ENCODE measurements around the gene HPGDS.

The HPGDS gene

DNA sequence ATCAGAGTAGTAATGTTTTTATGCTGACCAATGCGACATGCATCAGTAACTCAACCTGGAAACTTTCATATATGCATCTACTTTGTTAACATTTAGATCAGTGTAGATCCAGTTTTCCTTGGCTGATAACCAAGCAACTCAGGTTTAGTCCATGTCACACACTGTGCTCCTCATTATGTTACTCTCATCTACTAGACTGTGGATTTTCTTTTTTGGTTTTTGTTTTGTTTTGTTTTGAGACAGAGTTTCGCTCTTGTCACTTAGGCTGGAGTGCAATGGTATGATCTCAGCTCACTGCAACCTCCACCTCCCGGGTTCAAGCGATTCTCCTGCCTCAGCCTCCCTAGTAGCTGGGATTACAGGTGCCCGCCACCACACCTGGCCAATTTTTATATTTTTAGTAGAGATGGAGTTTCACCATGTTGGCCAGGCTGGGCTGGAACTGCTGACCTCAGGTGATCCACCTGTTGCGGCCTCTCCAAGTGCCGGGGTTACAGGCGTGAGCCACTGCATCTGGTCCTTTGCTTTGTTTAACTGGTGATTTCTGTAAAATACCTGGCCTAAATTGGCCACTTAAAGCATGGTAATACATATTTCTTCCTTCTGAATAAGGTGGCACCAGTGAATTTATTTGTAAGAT is 86.4 kb downstream of the HPGDS start:
- TF ChIP-seq SCRT2 (tag by site-specific recombination; IDR thresholded peaks at IDR 0.05) (peak; percentile 93), SCRT1 (tag by site-specific recombination; IDR thresholded peaks at IDR 0.05; ENCODE audit: borderline replicate concordance) (peak; percentile 90), ZNF266 (tag by site-specific recombination; IDR thresholded peaks at IDR 0.05; ENCODE audit: low read depth) (no peak), REPIN1 (tag by site-specific recombination; IDR thresholded peaks at IDR 0.05; ENCODE audit: low read depth) (no peak), ZNF16 (tag by site-specific recombination; IDR thresholded peaks at IDR 0.05; ENCODE audit: low read depth) (no peak)
- TF ChIP-seq, protein P1, sequence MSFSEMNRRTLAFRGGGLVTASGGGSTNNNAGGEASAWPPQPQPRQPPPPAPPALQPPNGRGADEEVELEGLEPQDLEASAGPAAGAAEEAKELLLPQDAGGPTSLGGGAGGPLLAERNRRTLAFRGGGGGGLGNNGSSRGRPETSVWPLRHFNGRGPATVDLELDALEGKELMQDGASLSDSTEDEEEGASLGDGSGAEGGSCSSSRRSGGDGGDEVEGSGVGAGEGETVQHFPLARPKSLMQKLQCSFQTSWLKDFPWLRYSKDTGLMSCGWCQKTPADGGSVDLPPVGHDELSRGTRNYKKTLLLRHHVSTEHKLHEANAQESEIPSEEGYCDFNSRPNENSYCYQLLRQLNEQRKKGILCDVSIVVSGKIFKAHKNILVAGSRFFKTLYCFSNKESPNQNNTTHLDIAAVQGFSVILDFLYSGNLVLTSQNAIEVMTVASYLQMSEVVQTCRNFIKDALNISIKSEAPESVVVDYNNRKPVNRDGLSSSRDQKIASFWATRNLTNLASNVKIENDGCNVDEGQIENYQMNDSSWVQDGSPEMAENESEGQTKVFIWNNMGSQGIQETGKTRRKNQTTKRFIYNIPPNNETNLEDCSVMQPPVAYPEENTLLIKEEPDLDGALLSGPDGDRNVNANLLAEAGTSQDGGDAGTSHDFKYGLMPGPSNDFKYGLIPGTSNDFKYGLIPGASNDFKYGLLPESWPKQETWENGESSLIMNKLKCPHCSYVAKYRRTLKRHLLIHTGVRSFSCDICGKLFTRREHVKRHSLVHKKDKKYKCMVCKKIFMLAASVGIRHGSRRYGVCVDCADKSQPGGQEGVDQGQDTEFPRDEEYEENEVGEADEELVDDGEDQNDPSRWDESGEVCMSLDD (tag by site-specific recombination; IDR thresholded peaks at IDR 0.05): no peak
- TF ChIP-seq, protein P2, sequence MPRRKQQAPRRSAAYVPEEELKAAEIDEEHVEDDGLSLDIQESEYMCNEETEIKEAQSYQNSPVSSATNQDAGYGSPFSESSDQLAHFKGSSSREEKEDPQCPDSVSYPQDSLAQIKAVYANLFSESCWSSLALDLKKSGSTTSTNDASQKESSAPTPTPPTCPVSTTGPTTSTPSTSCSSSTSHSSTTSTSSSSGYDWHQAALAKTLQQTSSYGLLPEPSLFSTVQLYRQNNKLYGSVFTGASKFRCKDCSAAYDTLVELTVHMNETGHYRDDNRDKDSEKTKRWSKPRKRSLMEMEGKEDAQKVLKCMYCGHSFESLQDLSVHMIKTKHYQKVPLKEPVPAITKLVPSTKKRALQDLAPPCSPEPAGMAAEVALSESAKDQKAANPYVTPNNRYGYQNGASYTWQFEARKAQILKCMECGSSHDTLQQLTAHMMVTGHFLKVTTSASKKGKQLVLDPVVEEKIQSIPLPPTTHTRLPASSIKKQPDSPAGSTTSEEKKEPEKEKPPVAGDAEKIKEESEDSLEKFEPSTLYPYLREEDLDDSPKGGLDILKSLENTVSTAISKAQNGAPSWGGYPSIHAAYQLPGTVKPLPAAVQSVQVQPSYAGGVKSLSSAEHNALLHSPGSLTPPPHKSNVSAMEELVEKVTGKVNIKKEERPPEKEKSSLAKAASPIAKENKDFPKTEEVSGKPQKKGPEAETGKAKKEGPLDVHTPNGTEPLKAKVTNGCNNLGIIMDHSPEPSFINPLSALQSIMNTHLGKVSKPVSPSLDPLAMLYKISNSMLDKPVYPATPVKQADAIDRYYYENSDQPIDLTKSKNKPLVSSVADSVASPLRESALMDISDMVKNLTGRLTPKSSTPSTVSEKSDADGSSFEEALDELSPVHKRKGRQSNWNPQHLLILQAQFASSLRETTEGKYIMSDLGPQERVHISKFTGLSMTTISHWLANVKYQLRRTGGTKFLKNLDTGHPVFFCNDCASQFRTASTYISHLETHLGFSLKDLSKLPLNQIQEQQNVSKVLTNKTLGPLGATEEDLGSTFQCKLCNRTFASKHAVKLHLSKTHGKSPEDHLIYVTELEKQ (tag by site-specific recombination; IDR thresholded peaks at IDR 0.05; ENCODE audit: borderline replicate concordance): no peak
- H3K9me3 ChIP-seq (ENCODE audit: control insufficient read depth, insufficient read depth, low read depth, low read length): no peaks in the 10 kb centered on the region
- POLR2A ChIA-PET: no interaction called here
- no peak overlapping the region for H3K4me3 ChIP-seq (ENCODE audit: low read depth, low read length)
- peaks cover 0 to 22% of the 10 kb centered on the region in 2 experiments for H3K36me3 ChIP-seq (ENCODE audit: control insufficient read depth in 2 of 2, insufficient read depth in 1 of 2, low read length in 2 of 2)
- H3K4me1 ChIP-seq (ENCODE audit: control insufficient read depth, insufficient read depth, low read length): no peaks in the 10 kb centered on the region
- H3K27ac ChIP-seq (ENCODE audit: extremely low read depth, low read depth, low read length): no peak overlapping the region
- CTCF ChIA-PET: interaction anchor here (0.6 to 0.7 kb wide), 2 partner anchors 67 to 437 kb away, joined by 3 read pairs; no protein-coding TSS in a partner anchor

DNA sequence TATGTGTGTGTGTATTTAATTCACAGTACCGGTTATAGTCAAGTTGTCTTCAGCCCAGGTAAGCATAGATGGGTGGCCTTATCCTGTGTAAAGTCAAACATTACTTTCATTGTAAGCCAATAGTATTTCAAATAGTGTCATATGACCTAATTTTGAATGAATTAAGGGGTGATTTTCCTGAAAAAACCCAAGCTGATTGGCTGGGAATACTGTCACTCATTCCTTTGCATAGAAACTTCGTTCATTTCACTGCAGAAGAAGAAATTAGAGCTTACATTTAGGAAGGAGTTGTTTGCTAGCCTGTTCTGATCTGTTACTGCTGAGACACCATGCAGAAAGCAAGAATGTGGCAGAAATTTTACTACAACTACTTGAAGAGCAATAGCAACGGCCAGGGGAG is 89.6 kb downstream of the HPGDS start:
- Histone ChIP-seq H3K9me3 (ENCODE audit: control insufficient read depth, insufficient read depth, low read depth, low read length) (no peaks in the 10 kb centered on the region), H3K36me3 (ENCODE audit: control insufficient read depth in 2 of 2, insufficient read depth in 1 of 2, low read length in 2 of 2) (peaks cover 5 to 30% of the 10 kb centered on the region in 2 experiments), H3K4me1 (ENCODE audit: control insufficient read depth, insufficient read depth, low read length) (no peaks in the 10 kb centered on the region), H3K4me3 (ENCODE audit: low read depth, low read length) (no peak overlapping the region), H3K27ac (ENCODE audit: extremely low read depth, low read depth, low read length) (no peak overlapping the region)
- no peak for TF ChIP-seq KLF7 (tag by site-specific recombination; IDR thresholded peaks at IDR 0.05; ENCODE audit: borderline replicate concordance)
- no peak for TF ChIP-seq ZNF174 (tag by site-specific recombination; IDR thresholded peaks at IDR 0.05)
- no peak for TF ChIP-seq ZNF341 (tag by site-specific recombination; IDR thresholded peaks at IDR 0.05; ENCODE audit: low read depth)
- TF ChIP-seq, protein P3, sequence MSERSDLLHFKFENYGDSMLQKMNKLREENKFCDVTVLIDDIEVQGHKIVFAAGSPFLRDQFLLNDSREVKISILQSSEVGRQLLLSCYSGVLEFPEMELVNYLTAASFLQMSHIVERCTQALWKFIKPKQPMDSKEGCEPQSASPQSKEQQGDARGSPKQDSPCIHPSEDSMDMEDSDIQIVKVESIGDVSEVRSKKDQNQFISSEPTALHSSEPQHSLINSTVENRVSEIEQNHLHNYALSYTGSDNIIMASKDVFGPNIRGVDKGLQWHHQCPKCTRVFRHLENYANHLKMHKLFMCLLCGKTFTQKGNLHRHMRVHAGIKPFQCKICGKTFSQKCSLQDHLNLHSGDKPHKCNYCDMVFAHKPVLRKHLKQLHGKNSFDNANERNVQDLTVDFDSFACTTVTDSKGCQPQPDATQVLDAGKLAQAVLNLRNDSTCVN (tag by site-specific recombination; optimal IDR thresholded peaks at IDR 0.05): no peak
- TF ChIP-seq KLF10 (tag by site-specific recombination; IDR thresholded peaks at IDR 0.05): no peak
- TF ChIP-seq REPIN1 (tag by site-specific recombination; IDR thresholded peaks at IDR 0.05; ENCODE audit: low read depth): no peak
- TF ChIP-seq ZNF830 (tag by site-specific recombination; IDR thresholded peaks at IDR 0.05; ENCODE audit: low read depth): no peak
- TF ChIP-seq ZNF585B (tag by site-specific recombination; IDR thresholded peaks at IDR 0.05): no peak
- ChIA-PET POLR2A (no interaction called here), CTCF (no interaction called here)
